Upper lobe of left lung (tissue), 6 donors: ENCODE data around the gene PSTPIP2. TPM values are rescaled to one million over a fixed set of nuclear protein-coding genes. Genes with fewer than 3 reads are reported as not detected.

Experiments
- ATAC-seq, 2 donors: fragments of 200-7000 bp; cut with Tn5 transposase; one replicate each; pipeline ENCODE4 v1.9.1; 2022; ENCODE audit warnings: mild to moderate bottlenecking in 2 of 2, moderate library complexity in 2 of 2; ENCODE audit not compliant: low FRiP score in 2 of 2
- DNase-seq, 2 donors: peaks; one replicate each; pipeline ENCODE4 v3.0.0-alpha.2; 2019 to 2020
- H3K27ac ChIP-seq, 4 donors: fragments of 200-600 bp; sonication (generic); one replicate each; pipeline ENCODE4 v1.5.1; 2016 to 2019
- H3K27me3 ChIP-seq, 4 donors: fragments of 200-600 bp; sonication (generic); one replicate each; pipeline ENCODE4 v1.5.1; 2017 to 2019
- H3K36me3 ChIP-seq, 4 donors: fragments of 200-600 bp; sonication (generic); one replicate each; pipeline ENCODE4 v1.5.1; 2016 to 2019
- H3K4me1 ChIP-seq, 4 donors: fragments of 200-600 bp; sonication (generic); one replicate each; pipeline ENCODE4 v1.5.1; 2018 to 2019
- H3K4me3 ChIP-seq, 4 donors: fragments of 200-600 bp; sonication (generic); one replicate each; pipeline ENCODE4 v1.5.1; 2017 to 2019; ENCODE audit warnings: mild to moderate bottlenecking in 2 of 4, moderate library complexity in 1 of 4
- H3K9me3 ChIP-seq, 4 donors: fragments of 200-600 bp; sonication (generic); one replicate each; pipeline ENCODE4 v1.5.1; 2018 to 2019
- EP300 ChIP-seq, 4 donors: sonication (generic); formaldehyde crosslinking; IDR thresholded peaks; one replicate each; pipeline ENCODE4 v1.5.1; 2017; ENCODE audit warnings: antibody characterized with exemption in 4 of 4, control low read depth in 2 of 4
- POLR2A ChIP-seq, 4 donors: fragments of 450-650 bp; IDR thresholded peaks; one replicate each; pipeline ENCODE4 v1.5.1; 2016 to 2017; ENCODE audit warnings: antibody characterized with exemption in 4 of 4, mild to moderate bottlenecking in 2 of 4
- POLR2AphosphoS5 ChIP-seq, 2 donors: sonication (generic); formaldehyde crosslinking; IDR thresholded peaks; one replicate each; pipeline ENCODE4 v1.5.1; 2017; ENCODE audit warnings: antibody characterized with exemption in 2 of 2
- WGBS, 2 donors: methylation state at CpG; one replicate each; pipeline ENCODE4 v1.1.5; 2017 to 2018; 5-methylcytosine and 5-hydroxymethylcytosine counted together
- total RNA-seq, 6 donors: library from RNA; depleted of rRNA in 4 of 6; stranded (reverse); fragments of >200 nt in 4 of 6; gene quantifications; one replicate each; pipeline versions ENCODE4 v1.1.0 to v1.2.1, GENCODE V29; 2016 to 2021
- TF ChIP-seq, protein P1 (sequence below), 6 experiments: fragments of 450-650 bp in 4 of 6; fragments of 200-600 bp in 2 of 6; sonication (generic) in 2 of 6; IDR thresholded peaks; one replicate each; pipeline ENCODE4 v1.5.1; 2016 to 2019; ENCODE audit warnings: antibody characterized with exemption in 6 of 6
- donor health status: DM: no; HTN: no; CAD: no; lungs with moderate emphysema.
- donor health status: DM: no; HTN: yes; CAD: no; lungs with severe emphysema.

Gene PSTPIP2
- total RNA-seq, 6 donors from 2014 or later = 8.9 to 48.2 (median 13.0) TPM

DNA sequence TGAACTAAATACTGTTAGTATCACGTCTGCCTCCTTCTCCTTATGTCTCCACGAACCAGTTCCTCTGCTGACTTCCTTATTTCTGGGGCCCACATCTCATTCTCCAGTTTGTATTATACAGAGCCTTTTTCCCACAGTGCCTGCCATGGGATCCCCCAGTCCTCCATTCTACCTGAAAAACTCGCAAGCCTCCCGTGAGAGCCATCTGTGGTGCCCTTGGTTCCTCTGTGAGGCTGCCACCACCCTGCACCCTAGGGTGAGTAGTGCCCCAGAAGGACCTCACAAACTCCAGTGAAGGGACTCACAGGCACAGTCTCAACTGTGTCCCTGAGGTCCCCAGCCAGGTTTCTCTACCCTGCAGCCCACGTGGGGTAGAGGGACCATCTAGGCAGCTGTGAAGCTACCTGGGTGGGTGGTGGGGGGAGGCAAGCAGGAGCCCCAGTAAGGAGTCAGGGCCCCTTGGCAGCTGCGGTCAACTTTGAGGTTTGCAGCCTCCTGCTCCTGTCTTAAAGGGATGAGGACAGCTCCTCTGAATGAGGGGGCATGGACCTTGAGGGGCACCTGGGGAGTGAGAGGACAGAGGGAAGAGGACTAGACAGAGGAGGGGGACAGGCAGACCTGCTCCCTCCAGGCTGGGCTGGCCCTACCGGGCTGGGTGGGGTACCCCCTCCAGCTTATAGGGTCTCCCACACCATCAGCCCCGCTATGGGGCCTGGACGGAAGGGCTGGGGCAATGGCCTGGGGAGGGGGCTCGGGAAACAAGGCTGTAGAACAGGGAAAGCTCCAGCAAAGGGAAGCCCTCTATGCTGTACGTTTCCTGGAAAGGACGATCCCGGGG, 1.0 kb downstream of the PSTPIP2 start:
- ATAC-seq (peak; percentile 32 to 65), DNase-seq (peak in 1 of 2 donors; percentile 50)
- TF ChIP-seq EP300 (IDR thresholded peaks at IDR 0.05) (no peak), POLR2AphosphoS5 (IDR thresholded peaks at IDR 0.05) (no peak), POLR2A (IDR thresholded peaks at IDR 0.05) (no peak)
- TF ChIP-seq, protein P1, sequence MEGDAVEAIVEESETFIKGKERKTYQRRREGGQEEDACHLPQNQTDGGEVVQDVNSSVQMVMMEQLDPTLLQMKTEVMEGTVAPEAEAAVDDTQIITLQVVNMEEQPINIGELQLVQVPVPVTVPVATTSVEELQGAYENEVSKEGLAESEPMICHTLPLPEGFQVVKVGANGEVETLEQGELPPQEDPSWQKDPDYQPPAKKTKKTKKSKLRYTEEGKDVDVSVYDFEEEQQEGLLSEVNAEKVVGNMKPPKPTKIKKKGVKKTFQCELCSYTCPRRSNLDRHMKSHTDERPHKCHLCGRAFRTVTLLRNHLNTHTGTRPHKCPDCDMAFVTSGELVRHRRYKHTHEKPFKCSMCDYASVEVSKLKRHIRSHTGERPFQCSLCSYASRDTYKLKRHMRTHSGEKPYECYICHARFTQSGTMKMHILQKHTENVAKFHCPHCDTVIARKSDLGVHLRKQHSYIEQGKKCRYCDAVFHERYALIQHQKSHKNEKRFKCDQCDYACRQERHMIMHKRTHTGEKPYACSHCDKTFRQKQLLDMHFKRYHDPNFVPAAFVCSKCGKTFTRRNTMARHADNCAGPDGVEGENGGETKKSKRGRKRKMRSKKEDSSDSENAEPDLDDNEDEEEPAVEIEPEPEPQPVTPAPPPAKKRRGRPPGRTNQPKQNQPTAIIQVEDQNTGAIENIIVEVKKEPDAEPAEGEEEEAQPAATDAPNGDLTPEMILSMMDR (IDR thresholded peaks at IDR 0.05) = no peak
- WGBS, 2 donors = 32 to 39% methylated on average over 8 to 13 of the region's 13 CpGs
- Histone ChIP-seq H3K9me3 (no peaks in the 10 kb centered on the region), H3K27me3 (no peaks in the 10 kb centered on the region), H3K4me3 (peak overlapping the region in 3 of 4 donors; percentile 61 to 70 (median 63)), H3K36me3 (no peaks in the 10 kb centered on the region), H3K27ac (peak overlapping the region; percentile 11 to 88 (median 72)), H3K4me1 (peaks cover 25 to 56% (median 38%) of the 10 kb centered on the region in 4 donors)

DNA sequence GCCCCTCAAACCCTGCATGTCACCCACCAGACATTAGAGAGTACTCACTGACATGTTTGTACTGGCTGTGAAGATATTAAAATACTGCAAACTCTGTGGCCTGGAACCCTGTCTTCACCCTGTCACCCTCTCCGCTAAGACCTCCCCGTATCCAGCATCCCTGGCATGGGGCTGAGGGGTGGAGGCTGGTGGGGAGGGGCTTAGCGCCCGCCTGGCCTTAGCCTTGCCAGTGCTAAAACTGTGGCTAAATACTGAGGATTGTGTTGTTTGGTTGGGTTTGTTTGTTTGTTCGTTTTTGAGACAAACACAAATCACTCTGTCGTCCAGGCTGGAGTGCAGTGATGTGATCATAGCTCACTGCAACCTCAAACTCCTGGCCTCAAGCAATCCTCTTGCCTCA, 1.8 kb downstream of the PSTPIP2 start:
- H3K4me1 ChIP-seq = peaks cover 25 to 56% (median 38%) of the 10 kb centered on the region in 4 donors
- ATAC-seq = no peak
- H3K36me3 ChIP-seq = no peaks in the 10 kb centered on the region
- H3K9me3 ChIP-seq = no peaks in the 10 kb centered on the region
- 83 to 95% methylated on average over 4 to 6 of the region's 6 CpGs for WGBS, 2 donors
- TF ChIP-seq, protein P1 (IDR thresholded peaks at IDR 0.05) = no peak
- TF ChIP-seq POLR2A (IDR thresholded peaks at IDR 0.05) (no peak), POLR2AphosphoS5 (IDR thresholded peaks at IDR 0.05) (no peak), EP300 (IDR thresholded peaks at IDR 0.05) (no peak)
- H3K4me3 ChIP-seq = peak overlapping the region in 2 of 4 donors; percentile 61 to 63
- no peaks in the 10 kb centered on the region for H3K27me3 ChIP-seq
- peak overlapping the region in 3 of 4 donors; percentile 55 to 88 (median 77) for H3K27ac ChIP-seq
- DNase-seq = peak in 1 of 2 donors; percentile 47

DNA sequence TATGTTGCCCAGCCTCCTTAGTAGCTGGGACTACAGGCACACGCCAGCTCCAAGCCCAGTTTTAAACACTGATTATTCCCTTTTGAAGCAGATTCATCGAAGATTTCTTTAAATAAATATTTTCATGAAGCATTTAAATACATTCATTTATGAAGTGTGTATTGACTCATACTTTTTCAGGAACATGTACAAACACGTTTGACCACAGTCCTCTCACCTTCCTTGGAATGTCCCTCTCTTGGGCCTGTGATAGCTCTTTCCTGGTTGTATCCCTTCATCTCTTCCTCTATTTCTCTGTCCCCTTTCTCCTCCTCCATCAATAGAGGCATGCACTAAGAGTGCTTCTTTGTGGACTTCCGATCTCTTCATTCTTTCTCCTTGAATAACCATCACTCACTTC, 2.5 kb downstream of the PSTPIP2 start:
- Histone ChIP-seq H3K4me3 (no peak overlapping the region), H3K9me3 (no peaks in the 10 kb centered on the region), H3K27me3 (no peaks in the 10 kb centered on the region), H3K27ac (peak overlapping the region in 3 of 4 donors; percentile 6 to 88 (median 55)), H3K4me1 (peaks cover 25 to 56% (median 38%) of the 10 kb centered on the region in 4 donors), H3K36me3 (no peaks in the 10 kb centered on the region)
- DNase-seq (no peak), ATAC-seq (no peak)
- 64 to 67% methylated on average over 4 of the region's 4 CpGs for WGBS, 2 donors
- TF ChIP-seq, protein P1 (IDR thresholded peaks at IDR 0.05) = no peak
- TF ChIP-seq POLR2AphosphoS5 (IDR thresholded peaks at IDR 0.05) (no peak), EP300 (IDR thresholded peaks at IDR 0.05) (no peak), POLR2A (IDR thresholded peaks at IDR 0.05) (no peak)

DNA sequence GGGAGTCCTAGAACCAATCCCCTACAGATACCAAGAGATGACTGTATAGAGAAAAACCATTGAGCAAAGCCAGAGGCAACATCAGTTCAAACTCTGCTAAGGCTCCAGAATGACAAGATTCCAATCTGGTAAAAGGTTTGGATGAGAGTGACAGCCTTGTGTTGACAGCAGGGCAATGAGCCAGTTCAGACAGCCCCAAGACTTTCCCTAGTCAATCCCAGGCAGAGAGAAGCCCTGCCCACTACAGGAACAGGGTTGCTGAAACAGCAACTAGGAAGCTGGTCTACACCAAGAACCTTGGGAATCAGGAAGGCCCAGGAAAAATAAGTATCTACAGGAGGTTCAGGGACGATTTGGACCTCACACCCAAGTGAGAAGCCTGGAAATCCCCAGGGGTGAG, 3.3 kb downstream of the PSTPIP2 start:
- ATAC-seq = no peak
- no peak for DNase-seq
- peak overlapping the region in 2 of 4 donors; percentile 6 to 48 for H3K27ac ChIP-seq

More for the DNA sequence above, 3.3 kb downstream of the PSTPIP2 start:
- H3K9me3 ChIP-seq = no peaks in the 10 kb centered on the region
- no peaks in the 10 kb centered on the region for H3K27me3 ChIP-seq
- no peak overlapping the region for H3K4me3 ChIP-seq
- whole genome bisulfite sequencing, 2 donors = 20 to 33% methylated on average over 1 of the region's 1 CpG
- TF ChIP-seq, protein P1 (IDR thresholded peaks at IDR 0.05) = no peak
- TF ChIP-seq POLR2AphosphoS5 (IDR thresholded peaks at IDR 0.05) = no peak
- no peak for TF ChIP-seq EP300 (IDR thresholded peaks at IDR 0.05)
- no peak for TF ChIP-seq POLR2A (IDR thresholded peaks at IDR 0.05)
- peaks cover 25 to 50% (median 36%) of the 10 kb centered on the region in 4 donors for H3K4me1 ChIP-seq
- no peaks in the 10 kb centered on the region for H3K36me3 ChIP-seq
